Esophagus mucosa (tissue), 1 donor: Measurements from ENCODE around the gene MEI1. TPM values are rescaled to one million over a fixed set of nuclear protein-coding genes. Genes with fewer than 3 reads are reported as not detected.

Experiments used
- ATAC-seq: fragments of 200-7000 bp; cut with Tn5 transposase; one replicate; pipeline ENCODE4 v1.9.1; 2020
- total RNA-seq: library from RNA; stranded (reverse); gene quantifications from one replicate; pipeline ENCODE4 v1.2.4, GENCODE V29; 2023
- donor health status: DM: yes; HTN: yes; CAD: no.

Gene MEI1
- total RNA-seq, 1 donor from 2014 or later = 1.3 TPM

DNA sequence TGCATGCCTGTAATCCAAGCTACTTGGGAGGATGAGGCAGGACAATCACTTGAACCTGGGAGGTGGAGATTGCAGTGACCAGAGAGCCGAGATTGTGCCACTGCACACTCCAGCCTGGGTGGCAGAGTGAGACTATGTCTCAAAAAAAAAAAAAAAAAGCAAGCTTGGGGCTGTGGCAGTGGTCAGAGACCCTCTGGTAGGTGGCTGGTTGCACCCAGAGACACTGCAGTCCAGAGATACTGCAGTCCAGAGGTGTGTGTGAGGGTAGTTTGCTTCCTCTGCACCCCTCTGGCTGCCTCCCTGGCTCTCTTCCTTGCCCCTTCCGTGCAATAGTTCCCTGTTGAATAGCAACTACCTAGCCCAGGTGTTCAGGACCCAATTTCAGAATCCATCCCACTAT lies 99.4 kb downstream of the MEI1 start:
- no peak for ATAC-seq

DNA sequence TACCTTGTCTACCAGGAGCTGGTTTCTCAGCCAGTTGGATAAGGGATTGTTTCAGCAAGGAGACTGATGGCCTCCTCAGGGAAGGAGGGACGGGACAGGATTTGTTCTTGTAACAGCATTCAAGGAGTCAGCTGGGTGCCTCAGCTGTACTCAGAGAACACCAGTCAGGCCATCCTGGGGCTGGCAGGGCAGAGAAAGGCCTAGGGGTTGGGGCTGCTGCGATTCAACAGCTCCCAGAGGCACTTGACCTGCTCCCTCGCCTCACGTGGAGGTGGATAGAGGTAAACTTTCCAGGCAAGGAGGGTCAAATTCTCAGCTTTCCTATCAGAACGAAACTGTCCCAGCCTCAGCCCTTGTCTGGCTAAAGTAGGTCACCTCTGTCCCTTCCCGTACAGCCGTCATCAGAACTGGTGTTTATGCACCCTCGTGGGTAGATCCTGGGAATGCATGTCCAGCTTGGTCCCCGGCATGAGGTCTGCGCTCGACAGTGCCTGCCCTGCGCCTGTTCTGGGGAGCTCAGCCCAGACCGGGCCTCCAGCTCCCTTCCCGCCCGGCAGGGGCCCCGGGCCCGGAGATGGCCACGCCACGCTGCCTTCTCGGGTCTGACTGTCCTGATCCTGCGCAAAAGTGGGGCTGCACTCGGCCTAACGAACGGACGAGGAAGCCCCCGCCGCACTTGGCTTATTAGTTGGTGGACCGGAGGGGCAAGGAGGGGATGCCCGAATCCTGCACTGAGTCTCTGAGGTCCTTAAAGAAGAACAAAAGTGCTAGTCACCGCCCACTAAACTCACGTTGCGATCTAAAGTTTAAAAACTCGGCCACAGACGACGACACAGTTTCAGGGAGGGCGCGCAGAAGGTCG lies 100.4 kb downstream of the MEI1 start:
- peak; percentile 44 for ATAC-seq

DNA sequence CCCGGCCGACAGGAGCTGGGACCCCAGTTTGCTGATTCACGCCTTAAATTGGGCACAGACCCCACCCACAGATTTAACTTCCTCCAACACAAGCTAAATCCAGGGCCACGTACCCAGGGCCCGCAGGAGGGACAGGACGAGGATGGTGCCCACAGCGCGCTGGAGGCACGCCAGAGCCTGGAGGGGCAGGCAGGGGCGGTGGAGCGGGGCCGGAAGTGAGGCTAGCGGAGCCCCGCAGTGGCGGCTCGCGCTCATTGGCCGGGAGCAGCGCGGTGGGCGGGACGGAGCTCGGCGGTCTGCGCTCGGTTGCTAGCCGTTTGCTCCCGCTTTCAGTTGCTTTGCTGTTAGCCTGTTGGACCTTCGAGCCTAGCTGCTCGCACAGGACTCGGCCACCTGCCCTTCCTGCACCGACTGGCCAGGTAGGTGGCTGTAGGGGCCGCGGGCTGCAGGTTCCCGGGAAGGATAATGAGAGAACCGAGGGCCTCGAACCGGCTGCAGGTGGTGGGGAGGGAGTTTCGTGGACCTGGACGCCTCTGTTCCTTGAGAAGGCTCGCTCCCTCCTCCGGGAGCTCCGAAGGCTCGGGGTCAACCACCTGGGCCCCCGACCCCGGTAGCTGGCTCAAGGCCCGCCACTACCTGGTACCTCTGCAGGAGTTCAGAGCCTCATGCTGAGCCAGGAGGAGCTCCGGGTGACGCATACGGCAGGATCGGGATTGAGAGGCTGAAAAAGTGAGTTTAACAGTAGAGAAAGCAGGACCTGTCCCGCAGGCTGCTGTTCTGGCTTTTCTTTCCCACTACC lies 101.2 kb downstream of the MEI1 start, which contains the start of gene CCDC134:
TSS of gene CCDC134 (plus strand) at position 332 of the 799 bp plus-strand sequence. CDS start 8,212 bp downstream, outside the sequence.
- ATAC-seq = peak; percentile 96

DNA sequence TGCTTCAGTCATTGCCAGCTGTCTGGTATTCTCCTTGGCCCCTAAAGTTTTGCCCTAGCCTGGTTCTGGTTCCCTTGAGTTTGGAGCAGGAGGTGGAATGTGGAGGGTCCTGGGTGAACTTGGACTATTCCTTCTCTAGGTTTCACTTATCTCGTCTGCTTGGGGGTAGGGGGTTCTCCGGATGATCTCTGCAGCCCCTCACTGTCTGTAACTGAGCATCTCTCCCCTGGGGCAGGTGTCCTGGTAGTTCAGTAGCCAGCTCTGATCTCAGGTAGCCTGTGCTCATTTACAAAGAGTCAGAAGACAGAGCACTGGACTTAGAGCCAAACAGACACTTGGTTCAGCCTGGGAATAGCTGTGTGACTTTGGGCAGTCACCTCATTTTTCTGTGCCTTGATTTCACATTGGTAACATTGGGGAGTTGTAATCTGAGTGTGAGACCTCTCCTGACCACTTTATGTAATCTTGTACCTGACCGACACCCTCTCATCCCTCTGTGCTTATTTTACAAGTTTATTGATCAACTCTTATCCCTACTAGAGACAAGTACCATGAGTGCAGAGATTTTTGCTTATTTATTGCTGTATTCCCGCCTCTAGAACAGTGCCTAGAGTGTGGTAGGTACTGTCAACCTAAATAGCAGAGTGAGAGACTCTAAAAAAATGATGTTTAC lies 102.0 kb downstream of the MEI1 start:
- ATAC-seq = peak; percentile 4

DNA sequence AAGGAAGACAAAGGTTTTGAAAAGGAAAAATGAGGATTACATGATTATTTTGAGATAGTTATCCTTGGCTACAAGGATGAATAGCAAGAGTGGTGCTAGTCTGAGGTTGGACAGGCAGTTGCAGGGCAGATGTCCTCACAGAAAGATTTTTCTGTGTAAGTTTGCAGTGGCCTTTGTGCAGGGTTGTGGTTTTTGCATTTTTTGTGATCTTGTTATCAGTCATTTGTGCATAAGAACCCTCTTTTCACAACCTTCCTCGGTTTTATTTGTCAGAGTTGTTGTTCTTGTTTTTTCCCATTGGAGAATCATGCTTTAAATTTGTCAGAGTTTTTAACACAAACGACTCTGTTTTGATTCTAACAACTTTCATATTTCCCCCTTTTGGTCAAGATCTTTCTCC lies 102.6 kb downstream of the MEI1 start:
- no peak for ATAC-seq

DNA sequence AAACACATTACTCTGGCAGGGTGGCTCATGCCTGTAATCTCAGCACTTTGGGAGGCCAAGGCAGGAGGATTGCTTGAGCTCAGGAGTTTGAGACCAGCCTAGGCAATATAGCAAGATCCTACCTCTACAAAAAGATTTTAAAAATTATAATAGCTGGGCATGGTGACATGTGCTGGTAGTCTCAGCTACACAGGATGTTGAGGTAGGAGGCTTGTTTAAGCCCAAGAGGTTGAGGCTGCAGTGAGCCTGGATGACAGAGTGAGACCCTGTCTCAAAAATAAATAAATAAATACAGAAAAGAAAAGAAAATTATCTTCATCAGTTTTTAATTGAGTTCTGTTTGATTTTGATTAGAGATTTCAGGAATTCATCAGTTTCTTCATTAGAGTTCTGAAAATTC lies 106.3 kb downstream of the MEI1 start:
- ATAC-seq = no peak

DNA sequence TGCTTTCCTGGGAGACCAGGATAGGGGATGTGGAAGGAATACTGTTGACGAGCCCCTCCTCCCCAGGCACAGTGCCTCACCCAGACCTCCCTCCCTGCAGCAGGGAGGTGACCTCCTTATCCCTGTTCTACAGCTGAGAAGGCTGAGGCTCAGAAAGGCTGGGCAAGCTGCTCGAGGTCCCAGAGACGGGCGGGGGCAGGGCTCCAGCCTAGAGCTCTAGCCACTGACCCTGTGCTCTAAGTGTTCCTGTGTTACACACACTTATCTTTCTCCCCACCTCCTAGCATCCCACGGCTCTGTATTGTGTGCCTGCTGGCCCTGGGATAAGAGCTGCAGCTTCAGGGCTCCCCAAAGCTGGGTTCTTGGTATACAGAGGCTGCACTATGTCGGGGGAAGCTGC lies 109.1 kb downstream of the MEI1 start:
- no peak for ATAC-seq

DNA sequence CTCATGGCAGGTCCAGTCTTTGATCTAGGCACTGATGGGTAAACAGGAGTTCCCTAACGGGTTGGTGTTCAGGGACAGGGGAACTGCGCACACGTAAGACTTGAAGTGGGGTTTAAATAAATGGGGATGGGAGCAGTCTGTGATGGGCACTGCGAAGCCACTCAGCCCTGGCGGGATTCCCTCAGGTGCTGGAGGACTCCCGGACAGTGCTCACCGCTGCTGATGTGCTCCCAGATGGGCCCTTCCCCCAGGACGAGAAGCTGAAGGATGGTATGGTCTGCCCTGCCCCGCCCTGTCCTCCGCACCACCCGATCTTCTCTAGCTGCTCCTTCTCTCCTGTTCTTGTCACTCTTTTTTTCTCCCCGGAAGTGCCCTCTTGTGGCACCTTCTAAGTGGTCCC lies 110.7 kb downstream of the MEI1 start:
- ATAC-seq = no peak

DNA sequence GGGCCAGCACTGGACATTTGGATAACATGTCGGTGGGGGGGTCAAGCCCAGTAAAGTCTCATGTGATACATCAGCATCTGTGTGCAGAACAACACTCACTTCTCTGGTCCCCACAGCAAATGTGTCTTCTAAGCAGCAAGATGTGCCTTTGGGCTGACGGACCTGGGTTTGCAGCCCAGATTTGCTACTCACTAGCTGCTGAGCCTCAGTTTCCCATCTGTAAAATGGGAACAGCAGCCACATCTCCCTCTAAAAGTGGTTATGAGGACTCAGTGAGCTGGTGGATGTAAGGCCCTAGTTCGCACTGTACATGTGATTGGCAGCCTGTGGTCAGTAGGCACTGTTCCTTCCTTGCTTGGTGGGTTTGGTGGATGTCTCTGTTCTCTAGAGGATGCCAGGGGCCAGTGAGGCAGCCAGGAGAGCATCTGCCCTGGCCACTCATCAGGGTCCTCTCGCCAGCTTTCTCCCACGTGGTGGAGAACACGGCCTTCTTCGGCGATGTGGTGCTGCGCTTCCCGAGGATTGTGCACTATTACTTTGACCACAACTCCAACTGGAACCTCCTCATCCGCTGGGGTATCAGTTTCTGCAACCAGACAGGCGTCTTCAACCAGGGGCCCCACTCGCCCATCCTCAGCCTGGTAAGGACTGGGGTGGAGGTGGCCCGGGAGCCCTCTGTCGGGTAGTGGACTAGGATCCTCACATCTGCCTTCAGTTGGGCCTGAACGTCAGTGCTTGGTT lies 113.7 kb downstream of the MEI1 start:
- ATAC-seq = no peak

DNA sequence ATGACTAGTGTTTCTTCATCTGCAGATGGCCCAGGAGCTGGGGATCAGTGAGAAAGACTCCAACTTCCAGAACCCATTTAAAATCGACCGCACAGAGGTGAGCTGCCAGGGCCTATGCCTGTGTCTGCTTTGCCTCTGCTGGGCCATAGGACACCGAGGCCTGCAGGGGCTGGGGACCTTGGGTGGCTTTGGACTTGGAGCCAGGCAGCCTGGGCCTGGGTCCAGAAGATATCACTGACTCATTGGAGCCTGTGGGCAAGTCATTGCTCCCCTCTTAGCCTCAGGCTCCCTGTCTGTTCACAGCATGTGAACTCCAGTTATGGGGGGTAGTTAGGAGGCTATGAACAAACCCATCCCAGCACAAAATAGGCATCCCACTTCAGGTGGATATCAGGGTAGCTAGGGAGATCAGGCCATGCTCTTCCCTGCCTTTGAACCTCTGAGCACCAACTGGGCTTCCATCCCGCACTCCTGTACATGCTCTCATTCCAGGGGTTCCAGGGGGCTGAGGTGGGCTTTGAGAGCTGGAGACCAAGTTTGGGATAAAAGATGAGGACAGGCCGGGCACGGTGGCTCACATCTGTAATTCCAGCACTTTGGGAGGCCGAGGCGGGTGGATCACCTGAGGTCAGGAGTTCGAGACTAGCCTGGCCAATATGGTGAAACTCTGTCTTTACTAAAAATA lies 114.6 kb downstream of the MEI1 start:
- ATAC-seq = no peak

DNA sequence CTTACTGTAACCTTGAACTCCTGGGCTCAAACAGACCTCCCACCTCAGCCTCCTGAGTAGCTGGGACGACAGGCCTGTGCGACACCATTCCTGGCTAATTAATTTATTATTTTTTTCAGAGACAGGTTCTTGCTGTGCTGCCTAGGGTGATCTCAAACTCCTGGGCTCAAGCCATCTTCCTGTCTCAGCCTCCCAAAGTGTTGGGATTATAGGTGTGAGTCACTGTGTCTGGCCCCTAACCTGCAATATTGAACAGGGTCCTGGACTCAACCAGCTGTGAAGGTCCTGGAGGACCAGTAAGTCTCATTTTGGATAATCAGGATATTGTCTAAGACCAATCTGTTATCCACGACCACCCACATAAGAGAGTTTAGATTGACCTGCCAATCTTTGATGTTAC lies 116.4 kb downstream of the MEI1 start:
- no peak for ATAC-seq

DNA sequence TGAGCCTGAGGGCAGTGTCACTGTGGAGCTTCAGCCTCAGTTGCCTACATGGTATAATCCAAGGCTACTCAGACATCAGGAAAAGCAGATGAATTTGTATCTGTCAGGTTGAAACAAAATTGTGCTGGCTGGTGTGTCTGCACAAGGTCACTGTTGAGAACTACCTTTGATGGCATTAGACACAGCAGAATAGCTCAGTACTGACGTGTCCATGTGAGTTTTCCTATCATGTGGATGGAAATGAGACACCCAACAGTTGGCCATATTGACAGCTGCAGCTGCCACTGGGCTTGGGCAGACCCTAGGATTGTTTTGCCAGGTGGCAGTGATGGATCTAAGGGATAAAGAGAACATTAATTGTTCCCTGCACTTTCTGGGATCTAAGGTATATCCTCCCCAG lies 116.9 kb downstream of the MEI1 start:
- ATAC-seq = no peak

DNA sequence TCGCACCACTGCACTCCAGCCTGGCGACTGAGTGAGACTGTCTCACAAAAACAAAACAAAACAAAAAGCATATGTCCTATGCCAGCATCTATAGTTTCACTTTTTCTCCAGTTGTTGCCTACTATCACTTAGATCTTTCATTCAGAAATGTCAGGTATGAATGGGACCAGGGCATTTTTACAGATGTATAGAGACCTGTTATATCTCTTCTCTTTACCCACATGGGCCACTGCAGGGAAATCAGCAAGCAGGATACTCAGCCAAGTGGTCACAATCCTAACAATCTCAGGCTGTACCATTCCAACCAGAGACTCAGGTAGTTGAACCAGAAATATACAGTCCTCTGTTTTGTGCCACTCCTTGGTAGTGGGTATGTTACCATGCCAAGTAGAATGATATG lies 117.6 kb downstream of the MEI1 start:
- ATAC-seq = no peak

DNA sequence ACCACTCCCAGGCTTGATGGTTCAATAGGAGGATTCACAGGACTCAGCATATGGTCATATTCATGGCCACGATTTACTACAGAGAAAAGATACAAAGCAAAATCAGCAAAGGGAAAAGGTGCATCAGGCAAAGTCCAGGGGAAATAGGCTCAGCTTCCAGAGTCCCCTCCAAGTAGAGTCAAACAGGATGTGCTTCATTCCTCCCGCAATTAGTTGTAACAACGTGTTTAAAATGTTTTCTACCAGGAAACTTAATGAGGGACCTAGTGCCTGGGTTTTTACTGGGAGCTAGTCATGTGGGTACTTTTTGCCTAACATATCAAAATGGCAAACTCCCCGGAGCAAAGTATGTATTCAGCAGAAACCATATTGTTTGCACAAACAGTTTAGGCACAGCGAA lies 118.7 kb downstream of the MEI1 start:
- ATAC-seq = no peak

DNA sequence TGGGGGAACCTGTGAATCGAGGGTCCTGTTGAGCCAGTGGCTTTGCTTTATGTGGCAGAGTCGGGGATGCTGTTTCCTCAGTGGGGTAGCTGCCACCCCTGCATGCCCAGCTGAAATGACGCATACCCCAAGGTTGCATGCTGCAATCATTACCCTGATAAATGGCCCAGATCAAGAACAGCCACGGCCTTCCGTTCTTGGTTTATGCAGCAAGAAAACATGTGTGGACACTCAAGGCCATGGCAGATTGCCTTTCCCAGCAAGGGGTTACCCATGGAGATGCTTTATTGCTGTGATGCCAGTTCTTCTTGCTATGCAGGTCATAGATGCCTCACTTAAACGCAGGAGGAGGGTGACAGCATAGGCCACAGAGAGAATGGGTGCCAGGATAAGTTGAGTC lies 119.3 kb downstream of the MEI1 start:
- no peak for ATAC-seq

DNA sequence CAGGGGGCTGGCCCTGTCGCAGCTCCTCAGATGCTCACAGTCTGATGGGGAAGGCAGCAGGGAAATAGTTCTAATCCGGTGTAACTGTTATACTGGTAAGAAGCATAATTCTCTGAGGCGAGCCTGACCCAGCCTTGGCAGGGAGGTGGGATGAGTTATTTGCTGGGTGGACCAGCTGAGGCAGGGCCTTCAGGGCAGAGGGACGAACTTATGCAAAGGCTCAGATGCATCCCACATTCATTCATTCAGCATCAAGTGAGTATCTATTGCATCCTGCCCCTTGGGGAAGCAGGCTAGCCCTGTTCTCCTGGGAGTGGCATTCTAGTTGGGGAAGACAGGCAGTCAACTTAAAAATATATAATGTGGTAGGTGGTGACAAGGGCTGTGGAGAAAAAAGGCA lies 120.0 kb downstream of the MEI1 start:
- no peak for ATAC-seq

DNA sequence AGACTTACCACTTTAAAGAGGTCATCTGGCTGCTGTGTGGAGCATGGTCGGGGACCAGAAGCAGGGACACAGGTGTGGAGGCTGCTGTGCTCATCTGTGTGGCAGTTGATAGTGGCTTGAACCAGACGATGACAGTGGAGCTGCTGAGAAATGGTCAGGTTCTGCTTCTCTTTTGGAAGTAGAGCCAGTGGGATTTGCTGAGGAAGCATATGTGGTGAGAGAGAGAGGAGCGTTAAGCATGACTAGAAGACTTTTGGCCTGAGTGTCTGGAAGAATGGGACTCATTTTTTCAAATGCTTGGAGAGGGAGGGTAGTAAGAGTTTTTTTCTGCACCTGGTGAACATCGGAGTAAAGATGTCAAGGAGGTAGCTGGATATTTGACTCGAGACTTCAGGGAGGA lies 121.1 kb downstream of the MEI1 start:
- ATAC-seq = no peak

DNA sequence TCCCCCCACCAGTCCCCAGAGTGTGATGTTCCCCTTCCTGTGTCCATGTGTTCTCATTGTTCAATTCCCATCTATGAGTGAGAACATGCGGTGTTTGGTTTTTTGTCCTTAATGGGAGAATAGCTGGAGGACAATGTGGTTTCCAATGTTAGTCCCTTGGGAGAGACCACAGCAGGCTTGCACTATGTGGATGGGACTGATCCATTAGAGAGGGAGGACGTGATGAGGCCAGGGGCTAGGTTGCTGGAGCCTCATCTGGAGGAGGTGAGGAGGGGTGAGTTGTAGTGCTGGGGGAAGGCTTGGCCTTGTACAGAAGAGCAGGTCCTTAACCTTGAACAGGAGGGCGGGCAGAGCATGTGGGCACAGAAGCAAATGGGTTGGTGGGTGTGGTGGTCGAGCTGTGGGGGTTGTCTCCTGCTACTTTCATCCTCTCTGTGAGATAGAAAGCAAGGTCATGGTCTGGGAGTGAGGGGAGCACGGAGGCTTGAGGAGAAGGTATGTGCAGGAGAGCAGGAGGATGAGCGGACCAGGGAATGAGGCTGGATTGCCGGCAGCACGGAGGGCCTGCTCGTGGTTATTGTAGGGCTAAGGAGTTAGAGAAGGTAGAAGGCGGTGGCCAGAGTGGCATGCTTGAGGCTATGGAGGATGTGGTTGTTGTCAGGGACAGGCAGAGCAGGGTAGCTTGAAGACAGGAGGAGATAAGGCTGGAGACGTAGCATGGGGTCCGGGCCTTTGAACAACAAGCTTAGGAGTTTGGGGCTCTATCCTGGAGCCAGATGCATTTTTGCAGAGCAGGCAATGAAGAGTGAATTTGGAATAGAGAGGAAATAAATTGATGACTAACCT lies 122.4 kb downstream of the MEI1 start:
- ATAC-seq = no peak

DNA sequence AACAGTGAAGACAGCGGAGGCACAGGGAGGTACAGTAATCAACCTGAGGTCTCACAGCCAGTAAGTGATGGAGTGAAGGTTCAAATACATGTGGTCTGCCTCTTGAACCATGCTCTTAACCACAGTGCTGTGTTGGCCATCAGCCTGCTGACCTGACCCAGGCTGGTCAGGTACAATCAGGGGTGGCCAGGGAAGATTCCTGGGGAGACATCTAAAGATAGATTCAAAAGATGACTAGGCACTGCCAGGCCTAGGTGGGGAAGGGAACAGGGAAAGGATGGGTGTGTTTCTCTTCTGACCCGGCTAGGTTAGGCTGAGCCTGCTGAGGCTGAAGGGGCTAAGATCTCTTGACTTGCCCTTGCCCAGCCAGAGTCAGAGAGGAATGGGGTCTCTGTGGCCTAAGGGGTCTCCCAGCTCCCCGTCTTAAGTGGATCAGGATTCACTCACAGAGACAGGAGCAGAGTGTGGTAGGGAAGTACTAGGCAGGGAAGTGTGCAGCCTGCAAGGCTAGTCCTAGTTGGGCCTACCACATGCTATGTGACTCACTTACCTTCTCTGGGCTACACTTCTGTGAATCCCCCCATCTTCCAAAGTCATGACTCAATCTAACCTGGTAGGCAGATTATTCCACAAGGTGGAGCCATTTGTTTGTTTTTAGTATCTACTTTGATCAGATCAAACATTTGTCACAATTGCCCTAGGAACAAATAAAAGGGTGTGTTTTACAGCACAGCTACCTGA lies 123.2 kb downstream of the MEI1 start:
- peak; percentile 51 for ATAC-seq

DNA sequence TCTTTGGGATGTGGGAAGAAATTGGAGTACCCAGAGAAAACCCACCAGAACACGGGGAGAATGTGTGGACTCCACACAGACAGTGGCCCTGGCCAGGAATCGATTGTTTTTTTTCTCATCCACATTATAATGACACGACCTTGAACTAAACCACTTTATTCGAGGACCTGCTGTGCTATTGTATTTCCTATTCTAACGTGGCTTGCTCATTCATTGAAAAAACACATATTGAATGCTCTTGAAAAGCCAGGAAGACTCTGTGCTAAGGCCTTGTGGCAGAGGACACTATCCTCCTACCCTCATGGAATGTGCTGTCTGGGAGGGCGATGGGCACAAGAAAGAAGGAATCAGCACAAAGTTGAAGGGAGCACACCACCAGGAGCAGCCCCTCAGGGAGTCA lies 124.5 kb downstream of the MEI1 start:
- no peak for ATAC-seq
